OCI-LY3 (cell line): ENCODE data around the gene ERBB4.

Source experiments
- H2AFZ ChIP-seq: fragments of 200-600, 300-600 bp; shearing (Covaris generic); 2 replicates; pipeline ENCODE4 v1.6.0; 2014; ENCODE audit warnings: antibody characterized with exemption, low read depth, low read length
- H3K27ac ChIP-seq: fragments of 200-600, 300-600 bp; sonication (generic); 2 replicates; pipeline ENCODE4 v1.5.1; 2014; ENCODE audit warnings: mild to moderate bottlenecking, low read length, moderate library complexity, mixed read lengths
- H3K27me3 ChIP-seq: fragments of 200-600, 300-600 bp; sonication (generic); 2 replicates; pipeline ENCODE4 v1.6.1; 2014; ENCODE audit warnings: low read depth, low read length, mixed read lengths
- H3K36me3 ChIP-seq: fragments of 200-600, 300-600 bp; sonication (generic); replicated peaks from 2 replicates; pipeline ENCODE3; 2014; ENCODE audit warnings: low read depth, low read length, mixed read lengths
- H3K4me1 ChIP-seq: fragments of 300-600, 200-600 bp; sonication (generic); 2 replicates; pipeline ENCODE4 v1.6.1; 2014; ENCODE audit warnings: low read length, mixed read lengths
- H3K4me2 ChIP-seq: fragments of 200-600, 300-600 bp; sonication (generic); 2 replicates; pipeline ENCODE4 v1.6.1; 2014; ENCODE audit warnings: low read length, mixed read lengths
- H3K4me3 ChIP-seq: fragments of 300-600, 200-600 bp; sonication (generic); 2 replicates; pipeline ENCODE4 v1.5.1; 2014; ENCODE audit warnings: antibody characterized with exemption, mild to moderate bottlenecking, low read length, moderate library complexity
- H3K79me2 ChIP-seq: fragments of 300-600, 200-600 bp; shearing (Covaris generic); 2 replicates; pipeline ENCODE4 v1.6.1; 2014; ENCODE audit warnings: mild to moderate bottlenecking, low read length, mixed read lengths
- H3K9ac ChIP-seq: fragments of 300-600, 200-600 bp; shearing (Covaris generic); 2 replicates; pipeline ENCODE4 v1.6.0; 2014; ENCODE audit warnings: mild to moderate bottlenecking, low read length, moderate library complexity
- H3K9me3 ChIP-seq: fragments of 200-600, 300-600 bp; shearing (Covaris generic); 2 replicates; pipeline ENCODE4 v1.6.1; 2014; ENCODE audit warnings: low read length, mixed read lengths; ENCODE audit not compliant: insufficient read depth
- H4K20me1 ChIP-seq: fragments of 200-600, 300-600 bp; sonication (generic); 2 replicates; pipeline ENCODE4 v1.6.1; 2016; ENCODE audit warnings: low read length, mixed read lengths; ENCODE audit not compliant: insufficient read depth
- CTCF ChIP-seq: fragments of 200-600, 300-600 bp; sonication (generic); IDR thresholded peaks from 2 replicates; pipeline ENCODE4 v1.5.1; 2014; ENCODE audit warnings: antibody characterized with exemption, low read length, low read depth
- EZH2phosphoT487 ChIP-seq: fragments of 200-600 bp; shearing (Covaris generic); IDR thresholded peaks from 2 replicates; pipeline ENCODE4 v1.6.1; 2018; ENCODE audit warnings: antibody characterized with exemption, mixed run types, low read depth

The ERBB4 gene

GRCh38 chr2:212173756-212174510 is 364.7 kb downstream of the ERBB4 start:
- Histone ChIP-seq H3K36me3 (no peaks in the 10 kb centered on the region), H2AFZ (no peak overlapping the region)

GRCh38 chr2:212173331-212173730 is 365.3 kb downstream of the ERBB4 start:
- no peak overlapping the region for H3K4me2 ChIP-seq
- no peak overlapping the region for H3K9ac ChIP-seq
- no peak overlapping the region for H3K4me3 ChIP-seq
- H3K4me1 ChIP-seq: no peaks in the 10 kb centered on the region
- no peaks in the 10 kb centered on the region for H3K36me3 ChIP-seq
- H2AFZ ChIP-seq: no peak overlapping the region
- no peaks in the 10 kb centered on the region for H3K79me2 ChIP-seq
- H3K27ac ChIP-seq: no peak overlapping the region
- no peak for TF ChIP-seq CTCF
- no peak for TF ChIP-seq EZH2phosphoT487
- no peaks in the 10 kb centered on the region for H4K20me1 ChIP-seq
- no peaks in the 10 kb centered on the region for H3K27me3 ChIP-seq
- H3K9me3 ChIP-seq: no peaks in the 10 kb centered on the region

More at GRCh38 chr2:212173756-212174510, 364.7 kb downstream of the ERBB4 start:
- no peak for TF ChIP-seq CTCF
- TF ChIP-seq EZH2phosphoT487: no peak
- no peak overlapping the region for H3K27ac ChIP-seq
- H3K4me3 ChIP-seq: no peak overlapping the region
- H3K79me2 ChIP-seq: no peaks in the 10 kb centered on the region
- H3K27me3 ChIP-seq: no peaks in the 10 kb centered on the region
- no peaks in the 10 kb centered on the region for H3K4me1 ChIP-seq
- no peaks in the 10 kb centered on the region for H3K9me3 ChIP-seq
- no peak overlapping the region for H3K4me2 ChIP-seq
- H4K20me1 ChIP-seq: no peaks in the 10 kb centered on the region
- no peak overlapping the region for H3K9ac ChIP-seq

GRCh38 chr2:212170382-212170781 is 368.2 kb downstream of the ERBB4 start:
- no peak overlapping the region for H3K27ac ChIP-seq
- TF ChIP-seq CTCF: no peak
- no peak for TF ChIP-seq EZH2phosphoT487

GRCh38 chr2:212158081-212158480 is 380.5 kb downstream of the ERBB4 start:
- H3K27ac ChIP-seq: no peak overlapping the region
- no peaks in the 10 kb centered on the region for H3K79me2 ChIP-seq
- peaks cover 6% of the 10 kb centered on the region for H3K4me1 ChIP-seq
- H3K36me3 ChIP-seq: no peaks in the 10 kb centered on the region
- H4K20me1 ChIP-seq: no peaks in the 10 kb centered on the region
- H3K4me2 ChIP-seq: no peak overlapping the region
- no peak overlapping the region for H2AFZ ChIP-seq
- no peak for TF ChIP-seq CTCF
- no peak for TF ChIP-seq EZH2phosphoT487
- H3K4me3 ChIP-seq: no peak overlapping the region
- H3K27me3 ChIP-seq: no peaks in the 10 kb centered on the region
- H3K9ac ChIP-seq: no peak overlapping the region
- H3K9me3 ChIP-seq: no peaks in the 10 kb centered on the region

More at GRCh38 chr2:212170382-212170781, 368.2 kb downstream of the ERBB4 start:
- no peaks in the 10 kb centered on the region for H4K20me1 ChIP-seq
- no peak overlapping the region for H3K4me3 ChIP-seq
- H3K79me2 ChIP-seq: no peaks in the 10 kb centered on the region
- H2AFZ ChIP-seq: no peak overlapping the region
- H3K4me1 ChIP-seq: no peaks in the 10 kb centered on the region
- H3K9ac ChIP-seq: no peak overlapping the region
- no peaks in the 10 kb centered on the region for H3K27me3 ChIP-seq
- H3K9me3 ChIP-seq: no peaks in the 10 kb centered on the region
- no peaks in the 10 kb centered on the region for H3K36me3 ChIP-seq
- no peak overlapping the region for H3K4me2 ChIP-seq
